Bronchial epithelial cell (primary cell): ENCODE results near the gene CYS1. TPM values are rescaled to one million over a fixed set of nuclear protein-coding genes. Genes with fewer than 3 reads are reported as not detected.
"Not testable (repeated sequence)": the region's sequence is repeated elsewhere in the genome, so short reads cannot be mapped to it uniquely, and the experiment has no call there.

Source experiments
- DNase-seq: peaks from one replicate; pipeline ENCODE4 v3.0.0-alpha.2; 2010; ENCODE audit warnings: low read depth
- FAIRE-seq: peaks from 2 replicates; lab custom pipeline; 2011; peaks lifted over from hg19 to GRCh38; lab: Jason Lieb, UNC
- H3K27me3 ChIP-seq: 2 replicates; pipeline ENCODE4 v1.5.1; 2011; ENCODE audit warnings: low read length; ENCODE audit not compliant: control insufficient read depth, insufficient read depth
- H3K36me3 ChIP-seq: 2 replicates; pipeline ENCODE4 v1.5.1; 2011; ENCODE audit warnings: low read length; ENCODE audit not compliant: control insufficient read depth, insufficient read depth
- H3K4me3 ChIP-seq: 2 replicates; pipeline ENCODE4 v1.5.1; 2011; ENCODE audit warnings: mild to moderate bottlenecking, low read depth, low read length, control low read depth
- CTCF ChIP-seq: IDR thresholded peaks from 2 replicates; pipeline ENCODE4 v1.5.1; 2011; ENCODE audit warnings: mild to moderate bottlenecking, moderate library complexity, low read length, control low read depth, inconsistent platforms; ENCODE audit not compliant: insufficient read depth, severe bottlenecking
- total RNA-seq: library from RNA; depleted of rRNA; stranded (reverse); fragments of >200 nt; gene quantifications from 2 replicates; pipeline ENCODE4 v1.2.1, GENCODE V29; 2014

CYS1 gene
- total RNA-seq, 1 donor from 2014 or later = 0.26 TPM

GRCh38 chr2:10034333-10035052 is 45.7 kb downstream of the CYS1 start:
- Histone ChIP-seq H3K27me3 (no peaks in the 10 kb centered on the region), H3K36me3 (no peaks in the 10 kb centered on the region), H3K4me3 (no peak overlapping the region)
- DNase-seq = no peak
- no peak for FAIRE-seq
- no peak for TF ChIP-seq CTCF

GRCh38 chr2:10033251-10034006 is 46.8 kb downstream of the CYS1 start:
- no peak for TF ChIP-seq CTCF
- DNase-seq = no peak
- H3K4me3 ChIP-seq = no peak overlapping the region
- no peak for FAIRE-seq
- H3K36me3 ChIP-seq = no peaks in the 10 kb centered on the region
- H3K27me3 ChIP-seq = no peaks in the 10 kb centered on the region

- Histone ChIP-seq H3K4me3 (no peak overlapping the region), H3K36me3 (no peaks in the 10 kb centered on the region), H3K27me3 (no peaks in the 10 kb centered on the region)
- FAIRE-seq = no peak
- DNase-seq = no peak
- no peak for TF ChIP-seq CTCF
Observed at GRCh38 chr2:10032746-10033105, 47.5 kb downstream of the CYS1 start.

- FAIRE-seq (no peak), DNase-seq (no peak)
Observed at GRCh38 chr2:10031886-10032745, 48.1 kb downstream of the CYS1 start.

GRCh38 chr2:10030798-10031197 is 49.4 kb downstream of the CYS1 start:
- not testable (repeated sequence) for H3K36me3 ChIP-seq, H3K4me3 ChIP-seq, FAIRE-seq, DNase-seq, H3K27me3 ChIP-seq

More at GRCh38 chr2:10031886-10032745, 48.1 kb downstream of the CYS1 start:
- no peak for TF ChIP-seq CTCF
- no peak overlapping the region for H3K4me3 ChIP-seq
- no peaks in the 10 kb centered on the region for H3K27me3 ChIP-seq
- no peaks in the 10 kb centered on the region for H3K36me3 ChIP-seq

GRCh38 chr2:10030311-10030736 is 49.9 kb downstream of the CYS1 start:
- no peaks in the 10 kb centered on the region for H3K36me3 ChIP-seq
- FAIRE-seq (no peak), DNase-seq (no peak)
- no peak overlapping the region for H3K4me3 ChIP-seq
- TF ChIP-seq CTCF = no peak
- H3K27me3 ChIP-seq = no peaks in the 10 kb centered on the region
